Keratinocyte (primary cell): Measurements from ENCODE around the gene CAPN2.

Experiments
- CTCF ChIP-seq, 3 experiments: IDR thresholded peaks in 1 of 3; conservative IDR thresholded peaks in 1 of 3; optimal IDR thresholded peaks in 1 of 3; 2 replicates in 2 of 3; 3 replicates in 1 of 3; pipeline versions ENCODE3 to v1.5.1; 2011; ENCODE audit warnings: low read length in 3 of 3, mild to moderate bottlenecking in 3 of 3, moderate library complexity in 2 of 3, control low read depth in 1 of 3, inconsistent platforms in 1 of 3; ENCODE audit not compliant: insufficient read depth in 2 of 3; ENCODE audit errors: extremely low read depth in 1 of 3
- EZH2 ChIP-seq: IDR thresholded peaks from one replicate; pipeline ENCODE4 v1.6.1; 2012; ENCODE audit warnings: inconsistent platforms, mild to moderate bottlenecking, low read length, moderate library complexity

GRCh38 chr1:223713546-223714420 is 1.4 kb downstream of the CAPN2 start:
- TF ChIP-seq EZH2: no peak
- no peak for TF ChIP-seq CTCF (optimal IDR thresholded peaks at IDR 0.05 in 1 of 3, IDR thresholded peaks at IDR 0.05 in 1 of 3, conservative IDR thresholded peaks at IDR 0.05 in 1 of 3; ENCODE audit: extremely low read depth in 1 of 3, insufficient read depth in 2 of 3, low read length in 3 of 3)
